ENCODE results near the gene PGBD2. TPM values are rescaled to one million over a fixed set of nuclear protein-coding genes. Genes with fewer than 3 reads are reported as not detected.
"Not testable (repeated sequence)": the region's sequence is repeated elsewhere in the genome, so short reads cannot be mapped to it uniquely, and the experiment has no call there.

PGBD2 gene
- total and polyA plus RNA-seq, 4 donors, result 1.8 to 6.7 (median 4.8) TPM

GRCh38 chr1:248914796-248915381 is 8.9 kb downstream of the PGBD2 start:
- ATAC-seq (ENCODE audit: low FRiP score) (peak; percentile 11), DNase-seq (no peak)
- no peaks in the 10 kb centered on the region for H3K9me3 ChIP-seq (ENCODE audit: control insufficient read depth, low read length)
- intact Hi-C loops (cut with DNase I), result no loop called here
- H3K27me3 ChIP-seq (ENCODE audit: control insufficient read depth in 1 of 2, insufficient read depth in 2 of 2, low read length in 1 of 2), result no peaks in the 10 kb centered on the region
- WGBS, 2 donors, result 92 to 96% methylated on average over 5 of the region's 5 CpGs
- no peaks in the 10 kb centered on the region for H3K4me1 ChIP-seq (ENCODE audit: control insufficient read depth in 1 of 2, insufficient read depth in 2 of 2, low read length in 2 of 2)
- H3K27ac ChIP-seq (ENCODE audit: low read depth in 1 of 2, low read length in 2 of 2), result no peak overlapping the region
- peaks cover 16% of the 10 kb centered on the region in 2 donors for H3K36me3 ChIP-seq (ENCODE audit: control insufficient read depth in 1 of 2, insufficient read depth in 2 of 2, low read length in 1 of 2)
- no peak overlapping the region for H3K4me3 ChIP-seq (ENCODE audit: low read length in 2 of 2)

GRCh38 chr1:248918131-248918530 is 12.1 kb downstream of the PGBD2 start:
- Histone ChIP-seq H3K9me3 (ENCODE audit: control insufficient read depth, low read length) (no peaks in the 10 kb centered on the region), H3K4me3 (ENCODE audit: low read length in 2 of 2) (no peak overlapping the region), H3K36me3 (ENCODE audit: control insufficient read depth in 1 of 2, insufficient read depth in 2 of 2, low read length in 1 of 2) (peaks cover 14 to 16% of the 10 kb centered on the region in 2 donors), H3K27me3 (ENCODE audit: control insufficient read depth in 1 of 2, insufficient read depth in 2 of 2, low read length in 1 of 2) (no peaks in the 10 kb centered on the region), H3K4me1 (ENCODE audit: control insufficient read depth in 1 of 2, insufficient read depth in 2 of 2, low read length in 2 of 2) (no peaks in the 10 kb centered on the region), H3K27ac (ENCODE audit: low read depth in 1 of 2, low read length in 2 of 2) (no peak overlapping the region)
- ATAC-seq (ENCODE audit: low FRiP score), result no peak
- 92 to 93% methylated on average over 8 of the region's 8 CpGs for WGBS, 2 donors
- DNase-seq, result no peak
- intact Hi-C loops (cut with DNase I), result no loop called here

- no peaks in the 10 kb centered on the region for H3K27me3 ChIP-seq (ENCODE audit: control insufficient read depth in 1 of 2, insufficient read depth in 2 of 2, low read length in 1 of 2)
- DNase-seq, result no peak
- 79 to 80% methylated on average over 13 of the region's 13 CpGs for WGBS, 2 donors
These were observed 17.6 kb downstream of the PGBD2 start for GRCh38 chr1:248923352-248924338.

GRCh38 chr1:248924696-248925532 is 18.9 kb downstream of the PGBD2 start:
- DNase-seq (no peak), ATAC-seq (ENCODE audit: low FRiP score) (no peak)
- Histone ChIP-seq H3K4me3 (ENCODE audit: low read length in 2 of 2) (no peak overlapping the region), H3K4me1 (ENCODE audit: control insufficient read depth in 1 of 2, insufficient read depth in 2 of 2, low read length in 2 of 2) (no peaks in the 10 kb centered on the region), H3K36me3 (ENCODE audit: control insufficient read depth in 1 of 2, insufficient read depth in 2 of 2, low read length in 1 of 2) (no peaks in the 10 kb centered on the region), H3K27me3 (ENCODE audit: control insufficient read depth in 1 of 2, insufficient read depth in 2 of 2, low read length in 1 of 2) (no peaks in the 10 kb centered on the region), H3K27ac (ENCODE audit: low read depth in 1 of 2, low read length in 2 of 2) (no peak overlapping the region), H3K9me3 (ENCODE audit: control insufficient read depth, low read length) (no peaks in the 10 kb centered on the region)
- 64 to 66% methylated on average over 10 of the region's 10 CpGs for WGBS, 2 donors
- intact Hi-C loops (cut with DNase I), result no loop called here

More at GRCh38 chr1:248923352-248924338, 17.6 kb downstream of the PGBD2 start:
- Histone ChIP-seq H3K27ac (ENCODE audit: low read depth in 1 of 2, low read length in 2 of 2) (no peak overlapping the region), H3K4me3 (ENCODE audit: low read length in 2 of 2) (no peak overlapping the region), H3K36me3 (ENCODE audit: control insufficient read depth in 1 of 2, insufficient read depth in 2 of 2, low read length in 1 of 2) (no peaks in the 10 kb centered on the region), H3K4me1 (ENCODE audit: control insufficient read depth in 1 of 2, insufficient read depth in 2 of 2, low read length in 2 of 2) (no peaks in the 10 kb centered on the region), H3K9me3 (ENCODE audit: control insufficient read depth, low read length) (no peaks in the 10 kb centered on the region)
- ATAC-seq (ENCODE audit: low FRiP score), result no peak
- intact Hi-C loops (cut with DNase I), result no loop called here

- DNase-seq; H3K27me3 ChIP-seq (ENCODE audit: control insufficient read depth in 1 of 2, insufficient read depth in 2 of 2, low read length in 1 of 2); H3K9me3 ChIP-seq (ENCODE audit: control insufficient read depth, low read length); H3K4me3 ChIP-seq (ENCODE audit: low read length in 2 of 2); H3K36me3 ChIP-seq (ENCODE audit: control insufficient read depth in 1 of 2, insufficient read depth in 2 of 2, low read length in 1 of 2); intact Hi-C loops (cut with DNase I); H3K4me1 ChIP-seq (ENCODE audit: control insufficient read depth in 1 of 2, insufficient read depth in 2 of 2, low read length in 2 of 2); ATAC-seq (ENCODE audit: low FRiP score); H3K27ac ChIP-seq (ENCODE audit: low read depth in 1 of 2, low read length in 2 of 2): not testable (repeated sequence)
- 85 to 86% methylated on average over 4 of the region's 4 CpGs for WGBS, 2 donors
These were observed 19.8 kb downstream of the PGBD2 start for GRCh38 chr1:248925859-248926258.

- Histone ChIP-seq H3K9me3 (ENCODE audit: control insufficient read depth, low read length) (no peaks in the 10 kb centered on the region), H3K4me3 (ENCODE audit: low read length in 2 of 2) (no peak overlapping the region), H3K27ac (ENCODE audit: low read depth in 1 of 2, low read length in 2 of 2) (no peak overlapping the region), H3K36me3 (ENCODE audit: control insufficient read depth in 1 of 2, insufficient read depth in 2 of 2, low read length in 1 of 2) (no peaks in the 10 kb centered on the region), H3K27me3 (ENCODE audit: control insufficient read depth in 1 of 2, insufficient read depth in 2 of 2, low read length in 1 of 2) (no peaks in the 10 kb centered on the region), H3K4me1 (ENCODE audit: control insufficient read depth in 1 of 2, insufficient read depth in 2 of 2, low read length in 2 of 2) (no peaks in the 10 kb centered on the region)
- WGBS, 2 donors, result 67 to 78% methylated on average over 7 of the region's 7 CpGs
- intact Hi-C loops (cut with DNase I), result no loop called here
- ATAC-seq (ENCODE audit: low FRiP score) (no peak), DNase-seq (no peak)
These were observed 20.6 kb downstream of the PGBD2 start for GRCh38 chr1:248926401-248927182.

- intact Hi-C loops (cut with DNase I); H3K4me1 ChIP-seq (ENCODE audit: control insufficient read depth in 1 of 2, insufficient read depth in 2 of 2, low read length in 2 of 2); DNase-seq; H3K4me3 ChIP-seq (ENCODE audit: low read length in 2 of 2); H3K9me3 ChIP-seq (ENCODE audit: control insufficient read depth, low read length); H3K27ac ChIP-seq (ENCODE audit: low read depth in 1 of 2, low read length in 2 of 2); ATAC-seq (ENCODE audit: low FRiP score); H3K36me3 ChIP-seq (ENCODE audit: control insufficient read depth in 1 of 2, insufficient read depth in 2 of 2, low read length in 1 of 2); H3K27me3 ChIP-seq (ENCODE audit: control insufficient read depth in 1 of 2, insufficient read depth in 2 of 2, low read length in 1 of 2): not testable (repeated sequence)
- 54 to 62% methylated on average over 3 of the region's 3 CpGs for WGBS, 2 donors
These were observed 21.2 kb downstream of the PGBD2 start for GRCh38 chr1:248927283-248927682.

GRCh38 chr1:248928122-248928521 is 22.1 kb downstream of the PGBD2 start:
- H3K4me3 ChIP-seq (ENCODE audit: low read length in 2 of 2); H3K9me3 ChIP-seq (ENCODE audit: control insufficient read depth, low read length); H3K4me1 ChIP-seq (ENCODE audit: control insufficient read depth in 1 of 2, insufficient read depth in 2 of 2, low read length in 2 of 2); H3K36me3 ChIP-seq (ENCODE audit: control insufficient read depth in 1 of 2, insufficient read depth in 2 of 2, low read length in 1 of 2); intact Hi-C loops (cut with DNase I); DNase-seq; H3K27me3 ChIP-seq (ENCODE audit: control insufficient read depth in 1 of 2, insufficient read depth in 2 of 2, low read length in 1 of 2); ATAC-seq (ENCODE audit: low FRiP score); H3K27ac ChIP-seq (ENCODE audit: low read depth in 1 of 2, low read length in 2 of 2): not testable (repeated sequence)
